GM12864 (cell line): ENCODE measurements around the gene MECR.
A peak's percentile ranks its signal among the peaks of the same experiment; 100 is the strongest.

Experiments used
- DNase-seq: peaks from one replicate; pipeline ENCODE4 v3.0.0-alpha.2; 2011; ENCODE audit warnings: low read depth
- H3K4me3 ChIP-seq: 2 replicates; pipeline ENCODE4 v1.5.1; 2011; ENCODE audit warnings: mild to moderate bottlenecking, low read depth, low read length, control low read depth
- CTCF ChIP-seq: IDR thresholded peaks from 2 replicates; pipeline ENCODE4 v1.5.1; 2011; ENCODE audit warnings: low read depth, mild to moderate bottlenecking, moderate library complexity, low read length, control low read depth, inconsistent platforms; ENCODE audit errors: missing control alignments

MECR gene

DNA sequence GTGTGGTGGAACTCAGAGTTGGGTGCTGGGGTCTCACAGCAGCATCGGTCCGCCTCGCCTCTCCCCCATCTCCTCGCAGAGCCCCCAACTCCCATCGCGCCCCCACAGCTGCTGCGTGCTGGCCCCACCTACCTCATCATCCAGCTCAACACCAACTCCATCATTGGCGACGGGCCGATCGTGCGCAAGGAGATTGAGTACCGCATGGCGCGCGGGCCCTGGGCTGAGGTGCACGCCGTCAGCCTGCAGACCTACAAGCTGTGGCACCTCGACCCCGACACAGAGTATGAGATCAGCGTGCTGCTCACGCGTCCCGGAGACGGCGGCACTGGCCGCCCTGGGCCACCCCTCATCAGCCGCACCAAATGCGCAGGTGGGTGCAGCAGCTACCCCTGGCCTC lies 29.8 kb upstream of the MECR start:
- no peak for TF ChIP-seq CTCF
- H3K4me3 ChIP-seq: no peak overlapping the region
- no peak for DNase-seq

DNA sequence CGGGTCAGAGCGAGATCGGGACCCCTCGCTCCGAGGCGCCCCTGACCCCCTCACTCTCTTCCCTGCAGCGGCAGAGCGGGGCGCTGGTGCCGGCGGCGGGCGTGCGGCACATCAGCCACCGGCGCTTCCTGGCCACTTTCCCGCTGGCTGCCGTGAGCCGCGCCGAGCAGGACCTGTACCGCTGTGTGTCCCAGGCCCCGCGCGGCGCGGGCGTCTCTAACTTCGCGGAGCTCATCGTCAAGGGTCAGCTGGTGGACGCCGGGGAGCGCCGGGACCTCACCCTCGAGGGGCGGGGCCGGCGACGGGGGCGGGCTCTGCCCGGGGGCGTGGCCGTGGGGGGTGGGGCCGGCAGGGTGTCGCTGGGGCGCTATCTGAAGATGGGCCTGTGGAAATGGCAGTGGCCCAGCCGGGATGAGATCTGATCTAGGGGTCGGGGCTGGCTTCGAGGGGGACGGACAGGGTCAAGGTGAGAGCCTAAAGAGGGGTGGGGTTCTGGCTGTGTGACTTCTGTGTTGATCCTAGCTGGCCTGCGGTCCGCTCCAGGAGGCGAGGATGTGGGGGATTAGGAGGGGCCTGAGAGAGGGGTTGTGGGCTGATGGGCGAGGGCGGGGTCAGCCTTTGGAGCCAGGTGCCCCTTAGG lies 29.2 kb upstream of the MECR start:
- peak overlapping the region; percentile 37 for H3K4me3 ChIP-seq
- no peak for DNase-seq
- TF ChIP-seq CTCF: no peak

DNA sequence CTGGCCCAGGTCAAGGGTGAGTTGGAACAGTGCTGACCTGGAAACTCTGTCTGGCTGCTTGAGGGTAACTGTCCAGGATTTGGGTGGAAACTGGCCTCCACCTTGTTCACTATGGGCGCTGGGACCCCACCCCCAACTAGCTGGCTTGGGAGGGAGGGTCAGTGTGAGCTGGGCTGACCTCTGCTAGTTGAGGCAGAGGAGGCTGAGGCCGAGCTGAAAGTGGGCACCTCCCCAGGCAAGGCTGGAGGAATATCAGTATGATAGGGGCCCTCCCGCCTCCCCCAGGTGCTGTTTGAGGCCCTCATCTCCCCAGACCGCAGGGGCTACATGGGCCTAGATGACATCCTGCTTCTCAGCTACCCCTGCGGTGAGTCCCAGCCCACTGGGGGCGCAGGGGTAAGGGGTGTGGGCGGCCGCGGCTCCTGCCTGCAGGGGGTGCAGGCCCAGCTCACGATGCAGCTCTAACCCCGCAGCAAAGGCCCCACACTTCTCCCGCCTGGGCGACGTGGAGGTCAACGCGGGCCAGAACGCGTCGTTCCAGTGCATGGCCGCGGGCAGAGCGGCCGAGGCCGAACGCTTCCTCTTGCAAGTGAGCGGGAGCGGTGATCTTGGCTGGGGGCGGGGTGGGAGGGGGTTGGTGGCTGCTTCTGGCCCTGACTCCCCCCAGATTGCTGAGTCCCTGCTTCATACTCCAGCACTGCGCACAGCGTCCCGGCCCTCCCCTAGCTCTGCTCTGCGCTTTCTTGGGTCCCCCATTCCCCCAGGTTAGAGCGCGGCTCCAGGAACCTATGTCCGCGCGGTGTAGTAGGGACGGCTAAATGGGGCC lies 28.5 kb upstream of the MECR start:
- no peak for DNase-seq
- H3K4me3 ChIP-seq: peak overlapping the region; percentile 37
- no peak for TF ChIP-seq CTCF

GRCh38 chr1:29258189-29258975 lies 27.6 kb upstream of the MECR start:
- DNase-seq: no peak
- H3K4me3 ChIP-seq: no peak overlapping the region
- TF ChIP-seq CTCF: no peak

- no peak overlapping the region for H3K4me3 ChIP-seq
- no peak for TF ChIP-seq CTCF
- DNase-seq: no peak
These were observed 26.5 kb upstream of the MECR start for GRCh38 chr1:29256979-29257804.

DNA sequence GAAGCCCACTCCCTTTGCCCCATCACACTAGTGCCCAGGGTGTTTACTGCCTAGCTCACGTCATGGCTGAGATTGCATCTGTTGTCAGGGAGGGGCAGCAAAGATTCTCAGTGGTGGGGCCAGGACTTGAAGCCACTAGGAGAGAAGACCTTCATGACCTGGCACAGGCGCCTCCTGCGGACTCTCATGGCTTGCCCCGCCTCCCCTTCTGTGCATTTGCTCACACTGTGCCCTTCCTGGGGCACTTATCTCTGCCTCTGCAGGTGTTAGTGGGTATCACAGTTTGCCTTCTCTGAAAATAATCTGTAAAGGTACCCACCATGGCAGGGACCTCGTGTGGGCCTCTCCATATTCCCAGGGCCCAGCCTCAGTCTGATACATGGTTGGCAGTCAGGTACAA lies 25.7 kb upstream of the MECR start:
- no peak for DNase-seq
- H3K4me3 ChIP-seq: no peak overlapping the region
- TF ChIP-seq CTCF: peak; percentile 23
